T-cell (primary cell): ENCODE results near the gene ELMO1. TPM values are rescaled to one million over a fixed set of nuclear protein-coding genes. Genes with fewer than 3 reads are reported as not detected.

Source experiments
- ATAC-seq, 4 experiments: fragments of 200-7000 bp in 3 of 4; fragments of 150-1000 bp in 1 of 4; cut with Tn5 transposase; replicated peaks in 1 of 4; 1 replicate in 3 of 4; 2 replicates in 1 of 4; pipeline ENCODE4 v1.10.0; 2021; ENCODE audit warnings: moderate library complexity in 3 of 4, mild to moderate bottlenecking in 2 of 4, moderate number of reproducible peaks in 1 of 4
- CTCF ChIA-PET, 2 donors: fragments of 300-600 bp; sonication (Branson Sonifier 250); formaldehyde crosslinking; loops; one replicate each; lab custom pipeline; 2022; ENCODE audit warnings: antibody characterized with exemption in 2 of 2; lab: Charles Lee
- POLR2A ChIA-PET, 2 donors: fragments of 300-600 bp; sonication (Branson Sonifier 250); formaldehyde crosslinking; loops; one replicate each; lab custom pipeline; 2022; ENCODE audit warnings: antibody characterized with exemption in 2 of 2; lab: Charles Lee
- DNase-seq, 35 experiments: peaks; one replicate each; pipeline versions ENCODE4 v3.0.0 to v3.0.0-alpha.2; 2013 to 2023
- H3K27ac ChIP-seq: one replicate; pipeline ENCODE4 v1.5.1; 2013; ENCODE audit warnings: low read length
- H3K27me3 ChIP-seq, 2 experiments: replicated peaks in 1 of 2; 1 replicate in 1 of 2; 2 replicates in 1 of 2; pipeline versions ENCODE4 v1.6.1 to v1.7.0; 2013; ENCODE audit warnings: low read length in 1 of 2, mixed read lengths in 1 of 2; ENCODE audit not compliant: control insufficient read depth in 2 of 2, insufficient read depth in 2 of 2; ENCODE audit errors: extremely low read depth in 1 of 2
- H3K36me3 ChIP-seq, 2 donors: 1 replicate in 1 of 2; 2 replicates in 1 of 2; pipeline versions ENCODE4 v1.6.1 to v1.7.0; 2013; ENCODE audit warnings: low read length in 1 of 2; ENCODE audit not compliant: control insufficient read depth in 2 of 2, insufficient read depth in 1 of 2; ENCODE audit errors: extremely low read depth in 1 of 2
- H3K4me1 ChIP-seq, 2 experiments: 1 replicate in 1 of 2; 2 replicates in 1 of 2; pipeline versions ENCODE4 v1.6.1 to v1.7.0; 2013; ENCODE audit warnings: low read length in 2 of 2, mixed read lengths in 1 of 2; ENCODE audit not compliant: insufficient read depth in 2 of 2, control insufficient read depth in 1 of 2; ENCODE audit errors: extremely low read depth in 1 of 2
- H3K4me3 ChIP-seq, 2 donors: 1 replicate in 1 of 2; 2 replicates in 1 of 2; pipeline versions ENCODE4 v1.5.1 to v1.7.0; 2013; ENCODE audit warnings: mild to moderate bottlenecking in 2 of 2, low read length in 1 of 2, moderate library complexity in 1 of 2; ENCODE audit not compliant: control insufficient read depth in 1 of 2; ENCODE audit errors: extremely low read depth in 1 of 2
- H3K9me3 ChIP-seq: 2 replicates; pipeline ENCODE4 v1.7.0; 2013
- H3K27ac Mint-ChIP-seq, 2 donors: one replicate each; pipeline ENCODE4 v1.8.0; 2020 to 2021; ENCODE audit warnings: mild to moderate bottlenecking in 2 of 2, mixed read lengths in 2 of 2
- H3K27me3 Mint-ChIP-seq, 2 donors: one replicate each; pipeline ENCODE4 v1.8.0; 2021 to 2022; ENCODE audit warnings: mixed read lengths in 2 of 2
- H3K36me3 Mint-ChIP-seq: one replicate; pipeline ENCODE4 v1.8.0; 2021; ENCODE audit warnings: mixed read lengths
- H3K4me1 Mint-ChIP-seq, 3 donors: one replicate each; pipeline ENCODE4 v1.8.0; 2020 to 2022; ENCODE audit warnings: mixed read lengths in 3 of 3, mild to moderate bottlenecking in 1 of 3
- H3K4me3 Mint-ChIP-seq, 3 donors: one replicate each; pipeline ENCODE4 v1.8.0; 2020 to 2022; ENCODE audit warnings: mild to moderate bottlenecking in 3 of 3, mixed read lengths in 3 of 3, moderate library complexity in 3 of 3
- H3K9me3 Mint-ChIP-seq, 3 donors: one replicate each; pipeline ENCODE4 v1.8.0; 2020 to 2022; ENCODE audit warnings: mixed read lengths in 3 of 3
- WGBS: methylation state at CpG from one replicate; pipeline ENCODE4 v1.1.5; 2013; ENCODE audit warnings: missing lambda C conversion rate; ENCODE audit not compliant: insufficient coverage; 5-methylcytosine and 5-hydroxymethylcytosine counted together
- total RNA-seq, 35 experiments: library from RNA in 6 of 35; stranded (reverse) in 6 of 35; fragments of 120-200 nt in 1 of 35; gene quantifications; one replicate each; pipeline versions ENCODE4 v1.2.1 to v1.2.4 and lab custom pipeline; 2013 to 2026

Gene ELMO1
- total RNA-seq, 5 donors from 2014 or later (not counting 1 experiment from before 2014, with no cell fraction given), result 101 to 149 (median 113) TPM

DNA sequence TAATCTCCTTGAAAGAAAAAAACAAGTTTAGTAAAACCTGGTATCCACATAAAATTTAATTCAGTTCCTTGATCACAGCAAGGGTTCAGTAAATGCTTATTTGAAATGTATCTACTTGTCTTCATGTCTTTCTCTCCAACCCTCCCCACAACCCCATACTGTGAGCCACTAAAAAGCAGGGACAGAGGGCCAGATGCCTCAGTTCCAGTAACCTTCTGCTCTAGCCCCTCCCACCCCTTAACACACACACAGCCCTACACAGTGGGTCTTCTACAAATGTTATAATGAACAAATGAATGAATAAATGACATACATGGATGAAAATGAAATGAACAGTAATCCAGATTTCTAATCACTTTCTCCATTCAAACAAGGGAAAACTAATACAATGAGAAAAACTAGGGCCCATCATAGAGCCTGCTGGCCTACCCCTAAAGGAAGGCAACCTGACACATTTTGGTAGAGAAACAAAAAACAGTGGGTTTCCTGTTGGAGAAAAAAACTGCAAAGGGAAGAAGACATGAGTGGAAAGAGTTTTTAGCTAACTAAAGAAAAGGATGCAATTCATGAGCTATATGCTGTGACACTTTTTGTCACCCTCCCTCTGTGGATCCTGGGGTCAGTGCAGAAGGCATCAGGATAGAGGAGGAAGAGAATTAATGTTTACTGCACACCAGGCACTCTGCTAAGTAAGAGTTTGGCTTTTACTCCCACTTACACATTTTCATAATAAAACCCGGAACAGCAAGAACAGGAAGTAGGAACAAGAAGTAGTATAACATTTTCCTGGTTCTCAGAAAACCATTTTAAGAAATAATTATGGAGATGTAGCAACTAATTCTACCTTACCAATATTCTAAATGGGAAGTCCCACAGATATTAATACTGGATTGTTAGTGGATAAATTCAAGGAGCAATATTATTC lies 38.1 kb downstream of the ELMO1 start:
- peaks cover 9% of the 10 kb centered on the region for H3K36me3 Mint-ChIP-seq
- DNase-seq (no peak), ATAC-seq (peak in 2 of 4 experiments; percentile 17 to 21)
- no peak overlapping the region for H3K4me3 ChIP-seq
- peak overlapping the region; percentile 33 for H3K27ac ChIP-seq
- H3K4me1 Mint-ChIP-seq, result peaks cover 70 to 87% (median 75%) of the 10 kb centered on the region in 3 donors
- H3K4me3 Mint-ChIP-seq, result peak overlapping the region; percentile 53 to 74 (median 59)
- H3K27me3 Mint-ChIP-seq, result no peaks in the 10 kb centered on the region
- peaks cover 18 to 38% of the 10 kb centered on the region in 2 experiments for H3K4me1 ChIP-seq
- ChIA-PET CTCF (interaction anchor here (0.6 to 1.0 kb wide), 4 partner anchors 11 to 956 kb away, joined by 3 read pairs; no protein-coding TSS in a partner anchor), POLR2A (no interaction called here)
- H3K27me3 ChIP-seq, result no peaks in the 10 kb centered on the region
- H3K27ac Mint-ChIP-seq, result peak overlapping the region; percentile 87 to 95
- no CpG with 5 or more reads among the region's 1 CpG for WGBS
- peaks cover 0 to 2% of the 10 kb centered on the region in 2 donors for H3K36me3 ChIP-seq
- no peaks in the 10 kb centered on the region for H3K9me3 ChIP-seq
- peaks cover 0 to 4% (median 4%) of the 10 kb centered on the region in 3 donors for H3K9me3 Mint-ChIP-seq

DNA sequence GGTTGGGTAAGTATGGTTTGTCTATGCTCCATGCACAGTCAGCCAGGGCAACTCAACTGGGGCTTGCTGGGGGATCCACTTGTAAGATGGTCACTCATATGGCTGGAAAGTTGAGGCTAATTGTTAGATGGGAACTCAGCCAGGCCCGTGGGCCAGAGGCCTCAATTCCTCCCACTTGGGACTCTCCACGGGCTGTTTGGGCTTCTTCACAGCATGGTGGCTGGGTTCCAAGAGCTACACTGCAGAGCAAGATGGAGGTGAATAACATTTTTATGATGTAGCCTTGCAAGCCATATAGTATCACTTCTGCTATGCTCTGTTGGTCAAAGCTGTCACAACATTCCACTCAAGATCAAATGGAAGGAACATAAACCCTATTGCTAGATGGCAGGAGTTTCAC lies 39.2 kb downstream of the ELMO1 start:
- H3K4me1 Mint-ChIP-seq, result peaks cover 72 to 84% (median 77%) of the 10 kb centered on the region in 3 donors
- H3K27me3 ChIP-seq, result no peaks in the 10 kb centered on the region
- peak overlapping the region; percentile 87 to 95 for H3K27ac Mint-ChIP-seq
- ChIA-PET CTCF (interaction anchor here (0.7 to 1.2 kb wide), 3 partner anchors 9 to 40 kb away, joined by 3 to 4 read pairs (median 3); partner anchors contain the start of gene ELMO1 (in 1 of the 2)), POLR2A (interaction anchor here (0.7 to 1.5 kb wide), 2 partner anchors 9 to 40 kb away, joined by 3 to 4 read pairs; partner anchors contain the start of gene ELMO1 (in 1 of the 2))
- peak overlapping the region; percentile 31 for H3K27ac ChIP-seq
- H3K36me3 Mint-ChIP-seq, result peaks cover 14% of the 10 kb centered on the region
- H3K27me3 Mint-ChIP-seq, result no peaks in the 10 kb centered on the region
- H3K36me3 ChIP-seq, result peaks cover 0 to 4% of the 10 kb centered on the region in 2 donors
- WGBS, result 53% methylated on average over 2 of the region's 2 CpGs
- no peak for ATAC-seq
- peaks cover 0 to 4% (median 4%) of the 10 kb centered on the region in 3 donors for H3K9me3 Mint-ChIP-seq
- peaks cover 18 to 38% of the 10 kb centered on the region in 2 experiments for H3K4me1 ChIP-seq
- peak overlapping the region; percentile 74 to 79 (median 78) for H3K4me3 Mint-ChIP-seq
- H3K9me3 ChIP-seq, result no peaks in the 10 kb centered on the region
- no peak for DNase-seq
- no peak overlapping the region for H3K4me3 ChIP-seq

DNA sequence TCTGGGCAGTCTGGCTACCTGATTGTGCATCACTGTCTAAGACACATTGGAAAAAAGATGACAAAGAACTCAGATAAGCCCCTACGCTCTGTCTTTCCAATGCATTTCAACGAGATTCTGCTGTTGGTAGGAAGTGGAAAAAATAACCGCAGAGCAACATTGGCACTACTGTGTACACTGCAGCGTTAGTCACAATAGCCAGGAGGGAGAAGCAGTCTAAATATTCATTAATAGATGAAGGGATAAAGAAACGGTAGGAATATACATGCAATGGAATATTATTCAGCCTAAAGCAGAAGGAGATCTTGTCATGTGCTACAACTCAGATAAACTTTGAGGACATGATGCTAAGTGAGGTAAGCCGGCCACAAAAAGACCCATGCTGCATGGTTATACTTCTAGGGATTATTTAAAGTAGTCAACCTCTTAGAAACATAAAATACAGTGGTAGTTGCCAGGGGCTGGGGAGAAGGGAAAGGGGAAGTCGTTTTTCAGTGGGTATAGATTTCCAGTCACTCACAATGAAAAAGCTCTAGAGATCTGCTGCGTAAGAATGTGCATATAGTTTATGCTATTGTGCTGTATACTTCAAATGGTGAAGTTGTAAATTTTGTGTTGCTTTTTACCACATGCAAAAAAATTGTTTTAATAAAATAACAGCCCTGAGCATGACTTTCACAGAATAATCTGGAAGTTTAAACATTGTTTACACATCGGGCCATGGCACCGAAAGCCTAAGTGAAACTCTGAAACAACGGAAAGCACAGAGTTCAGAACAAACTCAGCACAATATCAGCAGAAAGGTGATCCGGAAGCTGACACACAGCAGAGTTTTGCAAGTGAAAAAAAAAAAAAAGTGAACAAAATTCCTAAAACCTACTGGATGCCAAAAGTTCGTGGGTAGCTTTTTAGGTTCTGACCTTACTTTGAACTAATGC lies 40.1 kb downstream of the ELMO1 start:
- Histone ChIP-seq H3K9me3 (no peaks in the 10 kb centered on the region), H3K27ac (peak overlapping the region; percentile 31), H3K36me3 (peaks cover 0 to 4% of the 10 kb centered on the region in 2 donors), H3K27me3 (no peaks in the 10 kb centered on the region), H3K4me3 (peak overlapping the region; percentile 22 to 27), H3K4me1 (peaks cover 21 to 38% of the 10 kb centered on the region in 2 experiments)
- ChIA-PET POLR2A (interaction anchor here (0.6 to 1.5 kb wide), 3 partner anchors 9 to 41 kb away, joined by 3 to 4 read pairs (median 3); partner anchors contain the start of gene ELMO1 (in 1 of the 2)), CTCF (interaction anchor here (0.7 to 1.2 kb wide), 3 partner anchors 10 to 41 kb away, joined by 3 to 4 read pairs (median 3); partner anchors contain the start of gene ELMO1 (in 1 of the 2))
- Mint-ChIP-seq H3K27ac (peak overlapping the region; percentile 87 to 95), H3K9me3 (peaks cover 0 to 4% (median 4%) of the 10 kb centered on the region in 3 donors), H3K27me3 (no peaks in the 10 kb centered on the region), H3K36me3 (peaks cover 16% of the 10 kb centered on the region), H3K4me3 (peak overlapping the region; percentile 74 to 79 (median 78)), H3K4me1 (peaks cover 74 to 81% (median 77%) of the 10 kb centered on the region in 3 donors)
- ATAC-seq (peak; percentile 66 to 71 (median 68)), DNase-seq (peak in 2 of 35 experiments; percentile 6 to 45)
- WGBS, result 12% methylated on average over 4 of the region's 13 CpGs

DNA sequence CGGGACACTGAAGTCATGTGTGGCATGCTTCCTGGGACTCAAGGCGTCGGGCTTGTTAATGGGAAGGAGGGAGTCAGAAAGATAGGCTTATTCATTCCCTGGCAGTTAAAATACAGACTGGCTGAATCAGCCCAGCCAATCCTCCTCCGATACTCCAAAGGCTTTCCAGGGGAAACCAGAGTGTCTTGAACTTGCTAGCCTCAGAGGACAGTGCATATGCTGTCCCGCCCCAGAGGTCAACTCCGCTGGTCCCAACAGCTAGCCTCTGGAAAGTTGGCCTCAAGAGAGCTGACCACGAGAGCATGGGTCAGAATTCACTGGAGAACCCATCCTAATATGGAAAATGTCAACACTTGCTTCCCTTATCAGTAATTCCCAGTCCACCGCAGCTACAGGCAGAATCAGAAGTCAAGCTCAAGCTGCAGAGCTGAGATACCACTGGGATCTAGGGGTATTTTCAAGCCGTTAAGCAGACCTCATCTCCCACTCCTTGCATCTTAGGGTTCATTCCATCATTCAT lies 43.0 kb downstream of the ELMO1 start:
- Mint-ChIP-seq H3K27ac (no peak overlapping the region), H3K4me3 (no peak overlapping the region), H3K4me1 (peaks cover 55 to 62% (median 60%) of the 10 kb centered on the region in 3 donors), H3K9me3 (peaks cover 0 to 5% (median 2%) of the 10 kb centered on the region in 3 donors), H3K27me3 (no peaks in the 10 kb centered on the region), H3K36me3 (peaks cover 28% of the 10 kb centered on the region)
- DNase-seq (no peak), ATAC-seq (no peak)
- WGBS, result 92% methylated on average over 4 of the region's 9 CpGs
- Histone ChIP-seq H3K4me3 (no peak overlapping the region), H3K9me3 (no peaks in the 10 kb centered on the region), H3K4me1 (peaks cover 15 to 23% of the 10 kb centered on the region in 2 experiments), H3K27ac (no peak overlapping the region), H3K27me3 (no peaks in the 10 kb centered on the region), H3K36me3 (peaks cover 0 to 7% of the 10 kb centered on the region in 2 donors)
- POLR2A ChIA-PET, result interaction anchor here in 1 of 2 donors (0.6 kb wide), 2 partner anchors 18 to 37 kb away, joined by 4 read pairs; no protein-coding TSS in a partner anchor
- CTCF ChIA-PET, result no interaction called here

DNA sequence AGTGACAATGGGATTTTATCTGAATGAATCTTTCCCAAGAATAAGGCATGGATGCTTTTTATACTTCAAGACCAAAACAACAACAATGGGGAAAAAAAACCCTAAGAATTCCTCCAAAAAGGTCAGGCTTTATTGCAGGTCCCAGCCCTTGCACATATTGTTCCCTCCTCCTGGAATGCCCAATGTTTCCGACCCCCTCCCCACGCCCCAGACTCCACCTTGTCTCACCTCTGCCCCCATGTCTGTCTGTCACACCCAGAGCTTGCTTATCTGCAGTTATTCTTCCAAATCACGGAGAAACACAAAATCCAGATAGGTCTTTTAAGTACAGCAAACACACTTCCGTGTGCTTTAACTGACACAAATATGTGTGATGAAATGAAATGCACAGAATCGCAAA lies 43.5 kb downstream of the ELMO1 start:
- H3K9me3 Mint-ChIP-seq, result peaks cover 0 to 5% (median 2%) of the 10 kb centered on the region in 3 donors
- peaks cover 0 to 7% of the 10 kb centered on the region in 2 donors for H3K36me3 ChIP-seq
- H3K4me3 ChIP-seq, result no peak overlapping the region
- no peak overlapping the region for H3K27ac Mint-ChIP-seq
- H3K36me3 Mint-ChIP-seq, result peaks cover 31% of the 10 kb centered on the region
- WGBS, result 100% methylated on average over 3 of the region's 5 CpGs
- H3K27me3 ChIP-seq, result no peaks in the 10 kb centered on the region
- H3K4me3 Mint-ChIP-seq, result no peak overlapping the region
- ChIA-PET CTCF (interaction anchor here in 1 of 2 donors (0.7 kb wide), 1 partner anchor 1738 kb away, joined by 3 read pairs; no protein-coding TSS in a partner anchor), POLR2A (no interaction called here)
- H3K27me3 Mint-ChIP-seq, result no peaks in the 10 kb centered on the region
- peaks cover 10 to 19% of the 10 kb centered on the region in 2 experiments for H3K4me1 ChIP-seq
- no peak for DNase-seq
- no peaks in the 10 kb centered on the region for H3K9me3 ChIP-seq
- ATAC-seq, result no peak
- peaks cover 52 to 61% (median 60%) of the 10 kb centered on the region in 3 donors for H3K4me1 Mint-ChIP-seq
- no peak overlapping the region for H3K27ac ChIP-seq
